ENCODE results near the gene KRTAP9-2.

KRTAP9-2 gene

GRCh38 chr17:41190328-41190727 is 36.1 kb upstream of the KRTAP9-2 start:
- no peak overlapping the region for H3K4me3 ChIP-seq (ENCODE audit: low read depth in 1 of 2, low read length in 2 of 2)
- peaks cover 18 to 22% of the 10 kb centered on the region in 2 donors for H3K27me3 ChIP-seq (ENCODE audit: control insufficient read depth in 1 of 2, insufficient read depth in 2 of 2, low read length in 2 of 2)
- no peak overlapping the region for H3K9ac ChIP-seq (ENCODE audit: low read depth in 1 of 2, low read length in 2 of 2)
- no peaks in the 10 kb centered on the region for H3K9me3 ChIP-seq (ENCODE audit: control insufficient read depth in 1 of 2, low read length in 2 of 2)
- no peaks in the 10 kb centered on the region for H3K36me3 ChIP-seq (ENCODE audit: control insufficient read depth in 1 of 2, insufficient read depth in 2 of 2, low read length in 2 of 2)
- no peaks in the 10 kb centered on the region for H3K4me1 ChIP-seq (ENCODE audit: control insufficient read depth in 1 of 2, insufficient read depth in 2 of 2, low read length in 2 of 2)
- no peak overlapping the region for H3K27ac ChIP-seq (ENCODE audit: low read depth, low read length)

DNA sequence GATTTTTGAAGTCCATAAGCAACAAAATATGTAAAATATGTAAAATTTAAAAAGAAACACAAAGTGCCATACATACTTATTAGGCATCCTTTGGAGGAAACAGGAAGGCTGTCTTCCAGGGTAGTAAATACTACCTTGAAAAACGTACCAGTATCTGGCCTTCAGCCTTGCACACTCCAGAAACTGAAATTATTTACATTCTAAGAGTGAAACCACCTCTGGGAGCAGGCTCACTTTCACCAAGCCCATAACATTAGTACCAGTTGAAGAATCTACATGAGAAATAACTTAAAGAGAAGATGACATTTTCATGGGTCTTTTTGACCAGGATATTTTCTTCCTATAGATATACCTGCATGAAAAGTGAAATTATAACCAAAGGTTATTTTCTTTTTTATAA is 30.4 kb upstream of the KRTAP9-2 start:
- H3K9me3 ChIP-seq (ENCODE audit: control insufficient read depth in 1 of 2, low read length in 2 of 2): no peaks in the 10 kb centered on the region
- peaks cover 0 to 6% of the 10 kb centered on the region in 2 donors for H3K27me3 ChIP-seq (ENCODE audit: control insufficient read depth in 1 of 2, insufficient read depth in 2 of 2, low read length in 2 of 2)
- H3K36me3 ChIP-seq (ENCODE audit: control insufficient read depth in 1 of 2, insufficient read depth in 2 of 2, low read length in 2 of 2): no peaks in the 10 kb centered on the region
- H3K9ac ChIP-seq (ENCODE audit: low read depth in 1 of 2, low read length in 2 of 2): no peak overlapping the region
- H3K4me1 ChIP-seq (ENCODE audit: control insufficient read depth in 1 of 2, insufficient read depth in 2 of 2, low read length in 2 of 2): no peaks in the 10 kb centered on the region
- H3K4me3 ChIP-seq (ENCODE audit: low read depth in 1 of 2, low read length in 2 of 2): no peak overlapping the region
- H3K27ac ChIP-seq (ENCODE audit: low read depth, low read length): no peak overlapping the region

GRCh38 chr17:41199421-41200078 is 26.9 kb upstream of the KRTAP9-2 start:
- no peak overlapping the region for H3K9ac ChIP-seq (ENCODE audit: low read depth in 1 of 2, low read length in 2 of 2)
- H3K27me3 ChIP-seq (ENCODE audit: control insufficient read depth in 1 of 2, insufficient read depth in 2 of 2, low read length in 2 of 2): no peaks in the 10 kb centered on the region
- no peaks in the 10 kb centered on the region for H3K4me1 ChIP-seq (ENCODE audit: control insufficient read depth in 1 of 2, insufficient read depth in 2 of 2, low read length in 2 of 2)
- no peak overlapping the region for H3K27ac ChIP-seq (ENCODE audit: low read depth, low read length)
- no peak overlapping the region for H3K4me3 ChIP-seq (ENCODE audit: low read depth in 1 of 2, low read length in 2 of 2)
- H3K36me3 ChIP-seq (ENCODE audit: control insufficient read depth in 1 of 2, insufficient read depth in 2 of 2, low read length in 2 of 2): no peaks in the 10 kb centered on the region
- no peaks in the 10 kb centered on the region for H3K9me3 ChIP-seq (ENCODE audit: control insufficient read depth in 1 of 2, low read length in 2 of 2)

DNA sequence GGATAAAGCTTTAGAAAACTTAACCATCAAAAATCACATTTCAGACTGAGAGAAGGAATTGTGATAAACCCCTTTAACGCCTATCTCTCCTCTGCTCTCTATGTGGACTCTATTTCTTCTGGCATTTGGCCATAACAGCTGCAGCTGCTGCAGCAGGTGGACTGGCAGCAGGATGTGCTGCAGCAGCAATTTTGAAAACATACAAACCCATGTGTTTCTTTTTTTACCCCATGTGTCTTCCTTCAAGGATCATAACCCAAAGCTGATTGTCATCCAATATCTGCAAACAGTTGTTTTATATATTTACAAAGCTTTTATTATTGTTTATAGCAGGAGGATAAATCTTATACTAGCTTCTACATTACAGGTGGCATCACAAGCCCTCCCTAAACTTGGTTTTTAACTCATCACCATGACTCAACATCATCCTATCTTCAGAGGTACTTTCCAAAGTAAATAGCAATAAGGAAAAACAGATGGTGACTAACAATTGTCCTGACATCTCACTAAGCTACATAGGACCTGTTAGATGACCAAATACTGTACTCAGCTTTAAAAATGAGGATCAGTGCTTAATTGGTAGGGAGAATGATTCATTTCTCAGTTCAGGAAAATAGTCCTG is 14.5 kb upstream of the KRTAP9-2 start:
- Histone ChIP-seq H3K27ac (ENCODE audit: low read depth, low read length) (no peak overlapping the region), H3K4me1 (ENCODE audit: control insufficient read depth in 1 of 2, insufficient read depth in 2 of 2, low read length in 2 of 2) (no peaks in the 10 kb centered on the region), H3K27me3 (ENCODE audit: control insufficient read depth in 1 of 2, insufficient read depth in 2 of 2, low read length in 2 of 2) (peaks cover 5 to 12% of the 10 kb centered on the region in 2 donors)

GRCh38 chr17:41212524-41213169 is 13.8 kb upstream of the KRTAP9-2 start:
- Histone ChIP-seq H3K27me3 (ENCODE audit: control insufficient read depth in 1 of 2, insufficient read depth in 2 of 2, low read length in 2 of 2) (peaks cover 3 to 12% of the 10 kb centered on the region in 2 donors), H3K36me3 (ENCODE audit: control insufficient read depth in 1 of 2, insufficient read depth in 2 of 2, low read length in 2 of 2) (no peaks in the 10 kb centered on the region), H3K9me3 (ENCODE audit: control insufficient read depth in 1 of 2, low read length in 2 of 2) (no peaks in the 10 kb centered on the region)

More for the DNA sequence above, 14.5 kb upstream of the KRTAP9-2 start:
- Histone ChIP-seq H3K9ac (ENCODE audit: low read depth in 1 of 2, low read length in 2 of 2) (no peak overlapping the region), H3K36me3 (ENCODE audit: control insufficient read depth in 1 of 2, insufficient read depth in 2 of 2, low read length in 2 of 2) (no peaks in the 10 kb centered on the region), H3K9me3 (ENCODE audit: control insufficient read depth in 1 of 2, low read length in 2 of 2) (no peaks in the 10 kb centered on the region), H3K4me3 (ENCODE audit: low read depth in 1 of 2, low read length in 2 of 2) (no peak overlapping the region)

GRCh38 chr17:41215681-41216080 is 10.8 kb upstream of the KRTAP9-2 start:
- Histone ChIP-seq H3K4me3 (ENCODE audit: low read depth in 1 of 2, low read length in 2 of 2) (no peak overlapping the region), H3K36me3 (ENCODE audit: control insufficient read depth in 1 of 2, insufficient read depth in 2 of 2, low read length in 2 of 2) (no peaks in the 10 kb centered on the region), H3K4me1 (ENCODE audit: control insufficient read depth in 1 of 2, insufficient read depth in 2 of 2, low read length in 2 of 2) (no peaks in the 10 kb centered on the region), H3K9ac (ENCODE audit: low read depth in 1 of 2, low read length in 2 of 2) (no peak overlapping the region), H3K9me3 (ENCODE audit: control insufficient read depth in 1 of 2, low read length in 2 of 2) (no peaks in the 10 kb centered on the region), H3K27ac (ENCODE audit: low read depth, low read length) (no peak overlapping the region), H3K27me3 (ENCODE audit: control insufficient read depth in 1 of 2, insufficient read depth in 2 of 2, low read length in 2 of 2) (peaks cover 0 to 8% of the 10 kb centered on the region in 2 donors)

More at GRCh38 chr17:41212524-41213169, 13.8 kb upstream of the KRTAP9-2 start:
- Histone ChIP-seq H3K4me3 (ENCODE audit: low read depth in 1 of 2, low read length in 2 of 2) (no peak overlapping the region), H3K27ac (ENCODE audit: low read depth, low read length) (no peak overlapping the region), H3K4me1 (ENCODE audit: control insufficient read depth in 1 of 2, insufficient read depth in 2 of 2, low read length in 2 of 2) (no peaks in the 10 kb centered on the region), H3K9ac (ENCODE audit: low read depth in 1 of 2, low read length in 2 of 2) (no peak overlapping the region)

DNA sequence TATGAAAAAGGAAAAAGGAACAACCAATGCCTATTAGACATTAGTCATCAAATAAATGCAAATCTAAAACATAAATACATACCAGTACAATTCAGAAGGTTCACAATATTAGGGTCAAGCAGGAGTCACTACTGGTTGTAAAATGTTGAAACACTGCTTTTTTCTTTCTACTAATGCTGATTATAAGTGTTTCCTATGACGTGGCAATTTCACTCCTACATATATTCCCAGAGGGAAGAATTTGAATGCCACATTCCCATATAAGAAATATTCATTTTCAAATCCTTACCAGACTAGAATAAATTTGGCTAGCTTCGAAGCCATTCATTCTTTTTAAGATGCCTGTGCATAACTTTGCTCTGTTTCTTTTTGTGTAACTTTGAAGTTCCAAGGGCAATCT is 2.6 kb upstream of the KRTAP9-2 start:
- no peak overlapping the region for H3K4me3 ChIP-seq (ENCODE audit: low read depth in 1 of 2, low read length in 2 of 2)
- H3K27ac ChIP-seq (ENCODE audit: low read depth, low read length): no peak overlapping the region
- H3K9me3 ChIP-seq (ENCODE audit: control insufficient read depth in 1 of 2, low read length in 2 of 2): no peaks in the 10 kb centered on the region
- H3K36me3 ChIP-seq (ENCODE audit: control insufficient read depth in 1 of 2, insufficient read depth in 2 of 2, low read length in 2 of 2): no peaks in the 10 kb centered on the region
- no peak overlapping the region for H3K9ac ChIP-seq (ENCODE audit: low read depth in 1 of 2, low read length in 2 of 2)
- no peaks in the 10 kb centered on the region for H3K4me1 ChIP-seq (ENCODE audit: control insufficient read depth in 1 of 2, insufficient read depth in 2 of 2, low read length in 2 of 2)
- H3K27me3 ChIP-seq (ENCODE audit: control insufficient read depth in 1 of 2, insufficient read depth in 2 of 2, low read length in 2 of 2): peaks cover 0 to 6% of the 10 kb centered on the region in 2 donors

DNA sequence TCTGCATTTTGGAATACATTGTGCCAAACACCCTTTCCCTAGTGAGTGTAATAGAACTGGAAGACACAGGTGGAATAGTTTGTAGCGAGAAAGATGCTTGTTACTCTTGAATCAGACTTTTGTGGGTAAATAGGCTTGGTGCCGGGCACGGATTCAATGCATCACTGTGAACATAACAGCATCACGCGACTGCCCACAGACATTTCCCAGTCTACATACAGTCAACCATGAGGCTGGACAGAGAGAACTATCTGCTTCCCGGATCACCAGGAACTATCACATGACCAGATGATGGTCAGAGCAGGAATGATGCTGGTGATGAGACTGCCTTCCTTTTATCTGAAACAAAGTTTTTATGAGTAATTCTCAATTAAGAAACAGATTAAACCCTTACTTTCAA is 397 bp upstream of the KRTAP9-2 start:
- Histone ChIP-seq H3K4me3 (ENCODE audit: low read depth in 1 of 2, low read length in 2 of 2) (no peak overlapping the region), H3K36me3 (ENCODE audit: control insufficient read depth in 1 of 2, insufficient read depth in 2 of 2, low read length in 2 of 2) (no peaks in the 10 kb centered on the region), H3K9ac (ENCODE audit: low read depth in 1 of 2, low read length in 2 of 2) (no peak overlapping the region), H3K27ac (ENCODE audit: low read depth, low read length) (no peak overlapping the region), H3K27me3 (ENCODE audit: control insufficient read depth in 1 of 2, insufficient read depth in 2 of 2, low read length in 2 of 2) (peaks cover 0 to 6% of the 10 kb centered on the region in 2 donors), H3K4me1 (ENCODE audit: control insufficient read depth in 1 of 2, insufficient read depth in 2 of 2, low read length in 2 of 2) (no peaks in the 10 kb centered on the region), H3K9me3 (ENCODE audit: control insufficient read depth in 1 of 2, low read length in 2 of 2) (no peaks in the 10 kb centered on the region)

DNA sequence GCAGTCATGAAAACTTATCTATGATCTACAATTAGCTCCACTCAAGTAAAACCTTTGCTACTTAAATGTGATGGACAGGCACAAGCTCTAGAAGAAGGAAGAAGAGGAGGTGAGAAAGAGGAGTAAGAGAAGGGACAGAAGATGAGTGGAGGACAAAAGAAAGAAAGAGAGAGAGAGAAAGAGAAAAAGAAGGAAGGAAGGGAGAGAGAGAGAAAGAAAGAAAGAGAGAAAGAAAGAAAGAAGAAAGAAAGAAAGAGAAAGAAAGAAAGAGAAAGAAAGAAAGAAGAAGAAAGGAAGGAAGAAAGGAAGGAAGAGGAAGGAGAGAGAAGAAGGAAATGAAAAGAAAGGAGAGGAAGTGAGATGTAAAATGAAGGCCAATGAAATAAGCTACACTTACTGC is 3.6 kb downstream of the KRTAP9-2 start:
- no peak overlapping the region for H3K27ac ChIP-seq (ENCODE audit: low read depth, low read length)

DNA sequence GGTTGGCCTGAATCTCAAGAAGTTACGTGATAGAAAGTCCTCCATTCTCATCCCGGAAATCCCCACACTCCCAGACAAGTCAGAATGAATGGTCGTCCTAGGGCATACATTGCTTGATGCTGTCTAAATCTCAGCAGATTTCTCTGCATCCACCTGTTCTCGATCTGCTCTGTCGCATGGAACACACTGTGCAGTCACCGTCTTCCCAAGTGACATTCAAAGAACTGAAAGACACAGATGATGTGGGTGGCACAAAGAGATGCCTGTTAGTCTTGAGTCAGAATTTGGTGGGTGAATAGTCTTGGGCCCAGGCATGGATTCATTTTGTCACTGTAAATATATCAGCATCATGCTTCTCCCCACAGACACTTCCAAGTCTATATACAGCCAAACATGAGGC is 5.3 kb downstream of the KRTAP9-2 start:
- no peaks in the 10 kb centered on the region for H3K4me1 ChIP-seq (ENCODE audit: control insufficient read depth in 1 of 2, insufficient read depth in 2 of 2, low read length in 2 of 2)
- H3K9ac ChIP-seq (ENCODE audit: low read depth in 1 of 2, low read length in 2 of 2): no peak overlapping the region
- no peaks in the 10 kb centered on the region for H3K9me3 ChIP-seq (ENCODE audit: control insufficient read depth in 1 of 2, low read length in 2 of 2)
- H3K27ac ChIP-seq (ENCODE audit: low read depth, low read length): no peak overlapping the region
- H3K36me3 ChIP-seq (ENCODE audit: control insufficient read depth in 1 of 2, insufficient read depth in 2 of 2, low read length in 2 of 2): no peaks in the 10 kb centered on the region
- H3K4me3 ChIP-seq (ENCODE audit: low read depth in 1 of 2, low read length in 2 of 2): no peak overlapping the region
- peaks cover 6 to 17% of the 10 kb centered on the region in 2 donors for H3K27me3 ChIP-seq (ENCODE audit: control insufficient read depth in 1 of 2, insufficient read depth in 2 of 2, low read length in 2 of 2)

More for the DNA sequence above, 3.6 kb downstream of the KRTAP9-2 start:
- Histone ChIP-seq H3K36me3 (ENCODE audit: control insufficient read depth in 1 of 2, insufficient read depth in 2 of 2, low read length in 2 of 2) (no peaks in the 10 kb centered on the region), H3K4me1 (ENCODE audit: control insufficient read depth in 1 of 2, insufficient read depth in 2 of 2, low read length in 2 of 2) (no peaks in the 10 kb centered on the region), H3K27me3 (ENCODE audit: control insufficient read depth in 1 of 2, insufficient read depth in 2 of 2, low read length in 2 of 2) (peaks cover 6 to 17% of the 10 kb centered on the region in 2 donors), H3K4me3 (ENCODE audit: low read depth in 1 of 2, low read length in 2 of 2) (no peak overlapping the region), H3K9ac (ENCODE audit: low read depth in 1 of 2, low read length in 2 of 2) (no peak overlapping the region), H3K9me3 (ENCODE audit: control insufficient read depth in 1 of 2, low read length in 2 of 2) (no peaks in the 10 kb centered on the region)

Data from duodenal mucosa (tissue), 2 donors.